Heart right ventricle (tissue), 16 donors: Measurements from ENCODE around the gene STXBP5. TPM values are rescaled to one million over a fixed set of nuclear protein-coding genes. Genes with fewer than 3 reads are reported as not detected.
A peak's percentile ranks its signal among the peaks of the same experiment; 100 is the strongest.

Source experiments
- ATAC-seq, 8 donors: fragments of 200-7000 bp; cut with Tn5 transposase; one replicate each; pipeline ENCODE4 v1.9.1; 2020; ENCODE audit warnings: mild to moderate bottlenecking in 8 of 8, moderate library complexity in 8 of 8, moderate number of reproducible peaks in 1 of 8
- DNase-seq, 2 donors: peaks; one replicate each; pipeline ENCODE4 v3.0.0-alpha.2; 2020
- H3K27ac ChIP-seq, 10 donors: fragments of 200-600 bp; sonication (generic) in 2 of 10; one replicate each; pipeline versions ENCODE4 v1.5.0 to v1.8.0; 2020 to 2022; ENCODE audit warnings: mild to moderate bottlenecking in 3 of 10
- H3K27me3 ChIP-seq, 7 donors: fragments of 200-600 bp; one replicate each; pipeline ENCODE4 v1.8.0; 2021 to 2022; ENCODE audit warnings: mild to moderate bottlenecking in 2 of 7
- H3K36me3 ChIP-seq, 9 donors: fragments of 200-600 bp; sonication (generic) in 1 of 9; one replicate each; pipeline versions ENCODE4 v1.5.0 to v1.8.0; 2020 to 2022; ENCODE audit warnings: mild to moderate bottlenecking in 2 of 9
- H3K4me1 ChIP-seq, 9 donors: fragments of 200-600 bp; sonication (generic) in 1 of 9; one replicate each; pipeline versions ENCODE4 v1.5.0 to v1.8.0; 2020 to 2022; ENCODE audit warnings: mild to moderate bottlenecking in 4 of 9
- H3K4me3 ChIP-seq, 10 donors: fragments of 200-600 bp; sonication (generic) in 2 of 10; one replicate each; pipeline versions ENCODE4 v1.5.0 to v1.8.0; 2020 to 2022; ENCODE audit warnings: mild to moderate bottlenecking in 7 of 10, moderate library complexity in 2 of 10
- H3K9me3 ChIP-seq, 11 donors: fragments of 200-600 bp in 10 of 11; sonication (generic) in 2 of 11; one replicate each; pipeline versions ENCODE4 v1.5.0 to v1.8.0; 2013 to 2022; ENCODE audit warnings: mild to moderate bottlenecking in 2 of 11, control low read depth in 1 of 11, moderate library complexity in 1 of 11
- whole genome bisulfite sequencing, 2 donors: extraction: QIAGEN DNeasy Blood & Tissue Kit; methylation state at CpG; one replicate each; pipeline ENCODE4 v1.1.7; 2013; ENCODE audit warnings: inconsistent platforms in 1 of 2; 5-methylcytosine and 5-hydroxymethylcytosine counted together
- intact Hi-C, 10 donors: fragments of 100-400 bp; cut with DNase I; formaldehyde crosslinking; loops; one replicate each; pipeline versions ENCODE4 v1.11.1 to v1.14.2; 2022
- polyA plus RNA-seq, 2 donors: library from polyadenylated mRNA; stranded (reverse); fragments of 200-250 nt; gene quantifications; one replicate each; pipeline ENCODE4 v1.2.3, GENCODE V29; 2013
- total RNA-seq, 10 donors: library from RNA; stranded (reverse); fragmentation: NEBNext Ultra II Directional in 3 of 10; extraction: Animal tissue kit (Norgen Biotek cat#: 25700) in 3 of 10; gene quantifications; one replicate each; pipeline versions ENCODE4 v1.2.1 to v1.2.4, GENCODE V29; 2021 to 2023
- TF ChIP-seq, protein P1 (sequence below), 9 donors: fragments of 200-600 bp; sonication (generic) in 2 of 9; IDR thresholded peaks; one replicate each; pipeline versions ENCODE4 v1.5.0 to v1.8.0; 2021 to 2022; ENCODE audit warnings: antibody characterized with exemption in 9 of 9, mild to moderate bottlenecking in 5 of 9, moderate library complexity in 1 of 9
- donor health status: Arrhythmogenic right ventricular cardiomyopathy.
- donor health status: ischemic (EF 13 %, LVEDD 7.1; RV severe dilation, severe dysfunction).
- donor health status: healthy with polysubstance abuse.
- donor health status: DM: no; HTN: yes; CAD: no.
- donor health status: DM: no; HTN: no; CAD: no.
- donor health status: ischemic (EF 25% LVEDD 6.9; RV normal size, moderate dysfunction).
- donor health status: ischemic (EF 25% LVEDD 5.7; RV mildly dilated, moderate dysfunction).
- donor health status: healthy.
- donor health status: DM: yes; HTN: yes; CAD: no.
- donor health status: Ischemic cardiomyopathy.
- donor health status: ischemic (EF 35%, LVEDD 5.7; RV mildly dilated, moderate dysfunction).
- donor health status: nonischemic (EF 11% LVEDD 7.7; RV severe dilation, severe dysfunction).
- donor health status: DM: yes; HTN: yes; CAD: no.
- donor health status: PGD.
- donor health status: ischemic (EF 29% LVEDD 5.4; RV normal size, mild dysfunction).
- donor health status: nonischemic (EF 23%, LVEDD 6.1; RV moderate dilation, normal function).

Gene STXBP5
- total and polyA plus RNA-seq, 12 donors, result 2.8 to 23.2 (median 13.4) TPM

DNA sequence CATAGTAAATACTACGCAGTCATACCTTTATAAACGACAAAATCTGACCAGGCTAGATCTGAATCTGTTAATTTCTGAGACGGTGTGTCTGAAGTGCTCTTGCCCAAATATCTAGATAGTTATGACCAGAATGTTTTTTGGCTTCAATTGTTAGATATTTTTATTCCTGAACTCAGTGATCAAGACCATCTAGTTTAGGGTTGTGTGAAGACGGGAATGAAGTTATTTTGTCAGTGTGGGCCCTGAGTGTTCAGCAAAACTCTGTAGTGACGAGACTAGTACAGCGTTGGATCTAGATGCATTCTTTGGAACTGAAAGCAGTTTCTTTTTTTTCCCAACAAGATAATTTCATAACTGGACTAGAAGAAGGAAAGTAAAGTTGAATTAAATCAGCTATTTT lies 3.1 kb downstream of the STXBP5 start:
- ATAC-seq (no peak), DNase-seq (no peak)
- H3K4me3 ChIP-seq, result peak overlapping the region in 6 of 10 donors; percentile 10 to 91 (median 27)
- H3K9me3 ChIP-seq, result no peaks in the 10 kb centered on the region
- peak overlapping the region in 8 of 10 donors; percentile 5 to 92 (median 61) for H3K27ac ChIP-seq
- intact Hi-C loops, result loop anchor here in 4 of 10 donors (10.0 kb wide), 4 partner anchors 293 to 1393 kb away; partner anchors contain the start of genes FBXO30 (in 1 of the 4) and RAB32 (in 1 of the 4)
- H3K36me3 ChIP-seq, result no peaks in the 10 kb centered on the region
- H3K27me3 ChIP-seq, result no peaks in the 10 kb centered on the region
- H3K4me1 ChIP-seq, result peaks cover 0 to 49% (median 39%) of the 10 kb centered on the region in 9 donors
- TF ChIP-seq, protein P1, sequence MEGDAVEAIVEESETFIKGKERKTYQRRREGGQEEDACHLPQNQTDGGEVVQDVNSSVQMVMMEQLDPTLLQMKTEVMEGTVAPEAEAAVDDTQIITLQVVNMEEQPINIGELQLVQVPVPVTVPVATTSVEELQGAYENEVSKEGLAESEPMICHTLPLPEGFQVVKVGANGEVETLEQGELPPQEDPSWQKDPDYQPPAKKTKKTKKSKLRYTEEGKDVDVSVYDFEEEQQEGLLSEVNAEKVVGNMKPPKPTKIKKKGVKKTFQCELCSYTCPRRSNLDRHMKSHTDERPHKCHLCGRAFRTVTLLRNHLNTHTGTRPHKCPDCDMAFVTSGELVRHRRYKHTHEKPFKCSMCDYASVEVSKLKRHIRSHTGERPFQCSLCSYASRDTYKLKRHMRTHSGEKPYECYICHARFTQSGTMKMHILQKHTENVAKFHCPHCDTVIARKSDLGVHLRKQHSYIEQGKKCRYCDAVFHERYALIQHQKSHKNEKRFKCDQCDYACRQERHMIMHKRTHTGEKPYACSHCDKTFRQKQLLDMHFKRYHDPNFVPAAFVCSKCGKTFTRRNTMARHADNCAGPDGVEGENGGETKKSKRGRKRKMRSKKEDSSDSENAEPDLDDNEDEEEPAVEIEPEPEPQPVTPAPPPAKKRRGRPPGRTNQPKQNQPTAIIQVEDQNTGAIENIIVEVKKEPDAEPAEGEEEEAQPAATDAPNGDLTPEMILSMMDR (IDR thresholded peaks at IDR 0.05), result no peak
- 64 to 66% methylated on average over 6 of the region's 6 CpGs for WGBS, 2 donors

DNA sequence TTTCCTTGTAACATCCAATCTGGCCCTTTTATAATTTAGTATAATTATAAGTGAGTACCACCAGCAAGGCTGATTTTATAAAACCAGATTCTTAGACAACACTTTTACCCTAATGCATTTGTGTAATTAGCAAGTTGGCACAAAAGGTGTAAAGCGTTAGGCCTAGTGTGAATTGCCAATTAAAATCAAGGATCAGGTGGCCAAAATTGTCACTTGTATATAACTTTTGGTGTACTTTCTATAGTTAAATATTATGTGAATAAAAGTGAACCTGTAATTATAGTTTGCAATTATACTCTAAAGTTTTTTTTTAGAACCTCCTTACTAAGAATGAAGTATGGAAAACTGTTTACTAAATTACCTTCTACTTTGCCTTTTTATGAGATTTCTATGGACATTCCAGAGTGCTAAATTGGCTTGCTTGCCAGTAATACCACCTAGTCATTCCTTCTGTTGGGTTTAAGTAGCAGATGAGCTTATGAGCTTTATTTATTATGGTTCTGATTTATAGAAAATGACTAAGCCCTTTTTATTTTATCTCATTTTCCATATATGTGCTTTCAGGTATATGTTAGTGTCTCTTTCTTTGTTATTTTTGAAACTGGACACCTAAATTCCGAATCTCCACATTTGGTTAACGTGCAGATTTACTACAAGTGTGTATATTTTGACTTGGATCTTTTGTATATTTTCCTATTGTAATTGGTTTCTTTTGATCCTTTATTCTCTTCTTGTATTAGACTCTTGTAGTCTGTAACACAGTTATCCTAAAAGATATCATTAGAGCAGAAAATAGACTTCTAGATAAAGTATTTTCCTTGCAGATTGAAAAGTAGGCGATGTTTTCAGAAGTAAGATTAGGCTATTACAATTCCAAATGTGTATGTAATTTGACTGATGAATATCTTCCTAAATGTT lies 3.9 kb downstream of the STXBP5 start:
- H3K36me3 ChIP-seq, result no peaks in the 10 kb centered on the region
- DNase-seq, result no peak
- peak overlapping the region in 8 of 10 donors; percentile 5 to 92 (median 61) for H3K27ac ChIP-seq
- ATAC-seq, result no peak
- no peaks in the 10 kb centered on the region for H3K9me3 ChIP-seq
- H3K4me3 ChIP-seq, result peak overlapping the region in 6 of 10 donors; percentile 10 to 91 (median 27)
- no peaks in the 10 kb centered on the region for H3K27me3 ChIP-seq
- WGBS, 2 donors, result 91 to 93% methylated on average over 4 of the region's 4 CpGs
- peaks cover 0 to 49% (median 39%) of the 10 kb centered on the region in 9 donors for H3K4me1 ChIP-seq
- TF ChIP-seq, protein P1 (IDR thresholded peaks at IDR 0.05), result no peak
- intact Hi-C loops, result loop anchor here in 4 of 10 donors (10.0 kb wide), 4 partner anchors 293 to 1393 kb away; partner anchors contain the start of genes FBXO30 (in 1 of the 4) and RAB32 (in 1 of the 4)

DNA sequence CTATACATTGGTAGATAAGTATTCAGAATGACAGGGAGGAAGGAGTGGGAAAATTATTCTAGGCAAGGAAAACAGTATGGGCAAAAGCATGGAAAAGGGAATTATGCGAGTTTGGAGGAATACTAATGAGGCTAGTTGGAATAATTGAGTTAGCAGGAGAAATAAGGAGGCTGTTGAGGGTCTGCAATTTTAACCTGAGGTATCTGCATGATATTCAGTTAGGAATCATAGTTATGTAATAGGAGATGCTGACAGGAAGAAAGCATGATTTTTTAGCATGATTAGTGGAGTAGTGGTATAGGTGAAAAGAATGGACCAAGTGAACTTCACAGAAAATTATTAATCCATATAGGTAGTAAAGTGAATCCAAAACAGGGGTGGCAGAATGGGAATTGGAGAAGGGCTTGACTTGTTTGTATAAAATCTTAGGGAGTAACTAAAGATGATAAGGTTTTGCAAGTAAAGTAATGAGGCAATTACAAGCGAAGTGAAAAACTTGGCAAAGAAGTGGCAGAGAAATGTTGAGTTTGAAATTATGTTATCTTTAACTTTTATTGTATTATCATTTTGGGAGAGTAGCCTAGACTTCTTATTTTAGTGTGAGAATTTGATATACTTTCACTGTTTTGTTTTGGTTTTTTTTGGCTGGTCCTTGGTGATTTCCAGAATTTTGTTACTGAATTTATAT lies 5.7 kb downstream of the STXBP5 start:
- TF ChIP-seq, protein P1 (IDR thresholded peaks at IDR 0.05), result no peak
- intact Hi-C loops, result loop anchor here in 4 of 10 donors (10.0 kb wide), 4 partner anchors 295 to 1395 kb away; partner anchors contain the start of genes FBXO30 (in 1 of the 4) and RAB32 (in 1 of the 4)
- H3K4me1 ChIP-seq, result peaks cover 0 to 51% (median 39%) of the 10 kb centered on the region in 9 donors
- H3K27me3 ChIP-seq, result no peaks in the 10 kb centered on the region
- H3K27ac ChIP-seq, result no peak overlapping the region
- DNase-seq (no peak), ATAC-seq (no peak)
- H3K4me3 ChIP-seq, result no peak overlapping the region
- WGBS, 2 donors, result 78 to 85% methylated on average over 2 of the region's 2 CpGs
- no peaks in the 10 kb centered on the region for H3K9me3 ChIP-seq
- H3K36me3 ChIP-seq, result peaks cover 0 to 4% (median 0%) of the 10 kb centered on the region in 9 donors

DNA sequence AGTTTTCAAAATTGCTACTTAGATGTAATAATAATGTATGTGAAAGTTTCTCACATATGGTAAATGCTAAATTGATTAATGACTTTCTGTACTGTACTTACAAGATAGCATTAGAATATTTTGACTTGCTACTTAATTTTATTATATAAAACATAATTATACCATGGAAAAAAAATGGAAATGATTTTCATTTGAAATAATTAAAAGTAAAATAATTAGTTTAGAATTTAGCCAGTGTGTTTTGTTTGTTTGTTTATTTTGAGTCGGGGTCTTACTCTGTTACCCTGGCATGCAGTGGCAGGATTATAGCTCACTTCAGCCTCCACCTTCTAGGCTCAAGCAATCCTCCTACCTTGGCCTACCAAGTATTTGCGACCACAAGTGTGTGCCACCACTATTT lies 7.1 kb downstream of the STXBP5 start:
- TF ChIP-seq, protein P1 (IDR thresholded peaks at IDR 0.05), result no peak
- WGBS, 2 donors, result 98% methylated on average over 2 of the region's 2 CpGs
- Histone ChIP-seq H3K27ac (no peak overlapping the region), H3K36me3 (peaks cover 0 to 7% (median 0%) of the 10 kb centered on the region in 9 donors), H3K4me3 (no peak overlapping the region), H3K4me1 (peaks cover 0 to 36% (median 24%) of the 10 kb centered on the region in 9 donors), H3K27me3 (no peaks in the 10 kb centered on the region), H3K9me3 (no peaks in the 10 kb centered on the region)
- DNase-seq, result no peak
- no peak for ATAC-seq
- intact Hi-C loops, result no loop called here
